Stimulated activated CD8-positive, alpha-beta memory T cell treated with anti-CD3 and anti-CD28 coated beads, Interleukin-12 subunit alpha, Interleukin-12 subunit beta, amount 100 ng/mL, for 24 hours (primary cell): ENCODE measurements around the gene CALM3.
A peak's percentile ranks its signal among the peaks of the same experiment; 100 is the strongest.

Experiments used
- DNase-seq: peaks from one replicate; pipeline ENCODE4 v3.0.0-alpha.2; 2020; ENCODE audit errors: extremely low read depth

CALM3 gene

GRCh38 chr19:46599716-46600373 is 1.3 kb upstream of the CALM3 start:
- DNase-seq, result no peak

- peak; percentile 89 for DNase-seq
Measured at GRCh38 chr19:46600384-46601317, 479 bp upstream of the CALM3 start.

DNA sequence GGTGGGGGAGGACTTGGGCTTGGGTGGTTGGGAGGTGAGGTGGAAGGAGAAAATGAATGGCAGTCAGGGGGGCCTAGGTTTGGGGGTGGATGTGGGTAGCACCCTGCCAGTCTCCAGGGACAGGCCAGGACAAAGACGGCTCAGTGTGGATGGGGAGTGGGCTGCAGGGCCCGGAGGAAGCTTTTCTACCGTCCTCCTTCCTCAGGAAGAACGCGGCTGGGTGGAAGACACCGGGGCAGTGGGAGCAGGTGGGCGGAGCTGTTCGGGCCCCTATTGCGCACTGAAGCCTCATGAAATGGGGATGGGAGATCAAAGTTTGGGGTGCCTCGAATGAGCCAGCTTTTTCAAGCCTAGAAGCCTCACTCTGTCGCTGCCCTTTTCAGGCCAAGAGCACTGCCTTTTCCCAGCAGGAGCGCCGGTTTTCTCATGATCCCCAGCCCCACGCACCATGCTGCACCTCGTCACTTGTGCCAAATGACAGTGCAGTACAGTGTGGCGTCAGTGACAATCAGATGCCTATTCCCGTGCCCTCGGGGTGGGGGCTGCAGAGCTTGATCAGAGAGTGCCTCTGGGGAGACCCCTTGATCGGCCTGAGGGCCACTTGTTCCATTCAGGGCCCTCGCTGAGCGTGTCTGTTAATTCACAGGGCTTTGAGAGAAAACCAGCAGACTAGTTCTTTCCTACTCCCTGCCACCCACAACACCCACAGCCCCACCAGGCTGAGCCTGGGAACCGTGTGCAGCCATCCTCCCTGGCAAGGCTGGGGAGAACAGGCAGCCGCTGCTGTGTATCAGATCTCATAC is 1.5 kb downstream of the CALM3 start:
- DNase-seq, result peak; percentile 48

DNA sequence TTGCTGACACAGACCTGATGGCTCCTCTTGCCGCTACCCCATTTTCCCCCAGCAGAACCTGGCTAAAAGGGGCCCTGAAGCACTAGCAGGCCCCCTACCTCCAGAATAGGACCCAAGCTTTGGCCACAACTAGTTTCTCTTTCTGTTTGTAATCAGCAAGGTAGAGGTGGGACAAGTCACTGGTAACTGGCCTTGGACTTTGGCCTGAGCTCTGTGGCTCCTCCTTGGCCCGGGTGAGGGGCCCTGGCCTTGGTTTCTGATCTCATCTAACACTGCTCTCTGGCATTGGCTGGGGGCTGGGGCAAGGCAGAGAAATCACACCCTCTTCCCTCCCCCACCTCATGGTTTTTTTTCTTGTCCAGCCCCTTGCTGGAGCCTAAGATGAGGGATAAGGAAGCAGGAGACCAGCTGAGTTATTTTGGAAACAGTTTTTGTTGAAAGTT is 2.1 kb downstream of the CALM3 start:
- DNase-seq, result no peak

- no peak for DNase-seq
Measured at GRCh38 chr19:46603752-46604231, 2.7 kb downstream of the CALM3 start.

DNA sequence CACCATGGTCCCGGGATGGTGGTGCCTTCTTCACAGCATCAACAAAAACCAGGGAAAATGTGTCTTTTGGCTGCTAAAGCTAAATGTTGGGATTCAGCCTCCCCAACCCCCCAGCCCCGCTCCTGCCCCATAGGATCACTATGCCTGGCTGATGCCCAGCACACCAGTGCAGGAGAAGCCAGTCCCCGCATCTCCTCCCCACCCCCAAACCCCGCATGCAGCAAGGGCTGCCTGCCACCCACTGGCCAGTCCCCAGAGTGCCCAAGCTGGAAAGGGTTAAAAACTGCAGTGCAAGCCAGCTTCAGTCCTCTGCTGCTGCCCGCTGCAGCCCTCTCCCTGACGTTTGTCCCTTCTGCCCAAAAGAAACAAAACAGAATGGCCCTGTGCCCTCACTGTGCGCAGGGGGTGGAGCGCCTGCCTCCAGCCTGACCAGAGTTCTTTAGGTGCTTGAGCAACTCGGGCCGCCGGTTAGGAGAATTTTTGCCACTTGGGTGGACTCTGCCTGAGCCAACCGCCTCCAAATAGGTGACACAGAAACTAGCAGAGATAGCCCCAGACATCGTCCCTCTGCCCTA is 3.7 kb downstream of the CALM3 start:
- DNase-seq, result no peak

DNA sequence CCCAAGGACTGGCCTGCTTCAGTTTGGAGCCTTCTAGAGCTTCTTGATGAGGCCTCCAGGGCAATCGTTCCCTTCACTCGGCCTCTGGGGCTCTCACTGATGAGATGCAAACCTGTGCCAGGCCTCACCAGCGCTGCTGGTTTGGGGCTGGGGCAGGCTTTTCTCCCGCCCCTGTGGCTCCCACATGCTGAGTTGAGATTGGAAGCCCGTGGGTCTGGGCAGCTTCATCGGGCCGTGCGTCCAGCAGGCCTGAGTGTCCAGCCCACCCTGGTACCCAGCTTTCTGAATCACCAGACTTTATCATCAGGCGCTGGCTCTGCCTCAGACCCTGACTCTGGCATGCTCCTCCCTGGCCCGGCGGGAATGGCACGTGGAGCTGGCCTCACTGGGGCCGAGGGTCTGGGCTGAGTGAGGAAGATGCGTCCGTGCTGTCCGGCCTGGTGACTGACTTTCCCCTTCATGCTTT is 4.3 kb downstream of the CALM3 start:
- DNase-seq, result no peak

DNA sequence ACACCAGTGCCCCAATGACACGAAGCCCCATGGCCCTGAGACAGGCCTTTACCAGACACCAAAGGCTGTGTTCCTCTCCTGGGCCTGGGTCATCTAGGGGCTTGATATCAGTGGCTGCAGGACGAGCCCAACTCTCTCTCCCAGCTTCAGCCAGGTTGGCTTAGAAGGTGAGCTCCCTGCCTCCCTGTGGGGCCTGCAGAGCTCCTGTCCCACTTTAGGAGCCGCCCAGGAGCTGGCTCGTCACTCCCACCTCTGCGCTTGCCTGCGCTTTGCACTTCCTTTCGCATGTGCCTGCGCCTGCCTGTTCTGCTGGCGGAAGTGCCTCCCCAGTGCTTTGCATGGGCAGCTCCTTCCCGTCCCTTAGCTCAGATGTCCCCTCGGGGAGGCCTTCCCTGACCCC is 4.9 kb downstream of the CALM3 start:
- DNase-seq, result no peak

DNA sequence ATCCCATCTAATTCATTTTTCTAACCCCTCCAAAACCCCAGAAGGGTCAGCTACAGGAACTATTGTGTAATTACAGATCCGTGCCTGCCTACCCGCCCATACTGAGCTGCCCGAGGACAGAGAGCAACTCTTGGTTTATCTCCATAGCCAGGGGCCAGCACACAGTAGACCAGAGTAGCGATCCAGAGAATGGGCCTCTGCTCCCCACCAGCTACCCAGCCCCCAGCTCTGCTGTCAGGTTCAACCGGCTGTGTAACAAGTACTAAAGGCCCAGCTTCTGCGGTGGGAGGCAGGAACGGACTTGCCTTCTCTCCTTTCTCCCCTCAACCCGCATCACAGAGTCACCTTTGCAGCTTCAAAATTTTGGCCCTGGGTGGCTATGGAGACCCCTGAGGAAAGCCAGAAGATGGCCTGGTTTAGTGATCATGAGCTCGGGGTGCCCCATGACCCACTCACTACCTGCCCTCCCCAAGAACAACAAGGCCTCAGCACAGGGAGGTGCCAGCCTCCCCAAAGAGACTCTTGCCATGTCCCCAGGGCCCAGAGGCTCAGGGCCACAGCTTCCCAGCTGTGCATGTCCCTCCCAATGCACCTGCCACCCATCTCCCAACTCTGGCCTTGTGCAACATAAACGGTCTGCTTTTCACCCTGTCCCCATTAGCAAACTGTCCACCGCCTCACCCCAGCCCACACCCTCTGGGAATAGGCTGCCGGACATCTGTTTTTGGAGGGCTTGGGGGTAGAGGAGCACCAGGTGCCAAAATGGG is 5.7 kb downstream of the CALM3 start:
- no peak for DNase-seq

DNA sequence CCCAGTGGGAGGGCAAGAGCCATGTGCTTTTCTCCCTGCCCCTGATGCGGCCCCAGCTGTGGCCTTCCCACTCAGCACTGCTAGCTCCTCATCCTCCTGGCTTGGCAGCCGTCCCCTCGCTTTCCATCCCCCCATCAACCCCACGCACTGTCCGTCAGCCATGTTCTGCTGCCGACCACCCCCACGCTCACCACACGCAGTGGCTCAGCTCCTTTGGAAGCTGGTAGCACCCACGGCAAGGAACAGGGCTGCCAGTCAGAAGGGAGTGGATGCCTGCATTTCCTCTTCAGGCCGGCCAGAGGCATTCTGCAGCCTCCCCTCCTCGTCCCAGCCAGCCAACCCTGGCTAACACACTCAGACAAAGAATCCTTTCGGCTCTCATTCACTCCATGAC is 6.3 kb downstream of the CALM3 start:
- DNase-seq, result no peak

DNA sequence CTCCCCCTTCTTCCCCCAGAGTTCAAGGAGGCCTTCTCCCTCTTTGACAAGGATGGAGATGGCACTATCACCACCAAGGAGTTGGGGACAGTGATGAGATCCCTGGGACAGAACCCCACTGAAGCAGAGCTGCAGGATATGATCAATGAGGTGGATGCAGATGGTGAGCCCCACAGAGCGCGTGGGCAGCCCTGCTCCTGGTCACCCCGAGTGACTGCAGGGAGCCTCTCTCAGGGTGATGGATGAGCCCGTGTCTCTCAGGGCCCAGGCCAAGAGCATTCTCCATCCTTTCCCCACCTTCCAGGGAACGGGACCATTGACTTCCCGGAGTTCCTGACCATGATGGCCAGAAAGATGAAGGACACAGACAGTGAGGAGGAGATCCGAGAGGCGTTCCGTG is 7.0 kb downstream of the CALM3 start:
- no peak for DNase-seq

GRCh38 chr19:46608581-46609345 is 7.6 kb downstream of the CALM3 start:
- DNase-seq, result no peak

DNA sequence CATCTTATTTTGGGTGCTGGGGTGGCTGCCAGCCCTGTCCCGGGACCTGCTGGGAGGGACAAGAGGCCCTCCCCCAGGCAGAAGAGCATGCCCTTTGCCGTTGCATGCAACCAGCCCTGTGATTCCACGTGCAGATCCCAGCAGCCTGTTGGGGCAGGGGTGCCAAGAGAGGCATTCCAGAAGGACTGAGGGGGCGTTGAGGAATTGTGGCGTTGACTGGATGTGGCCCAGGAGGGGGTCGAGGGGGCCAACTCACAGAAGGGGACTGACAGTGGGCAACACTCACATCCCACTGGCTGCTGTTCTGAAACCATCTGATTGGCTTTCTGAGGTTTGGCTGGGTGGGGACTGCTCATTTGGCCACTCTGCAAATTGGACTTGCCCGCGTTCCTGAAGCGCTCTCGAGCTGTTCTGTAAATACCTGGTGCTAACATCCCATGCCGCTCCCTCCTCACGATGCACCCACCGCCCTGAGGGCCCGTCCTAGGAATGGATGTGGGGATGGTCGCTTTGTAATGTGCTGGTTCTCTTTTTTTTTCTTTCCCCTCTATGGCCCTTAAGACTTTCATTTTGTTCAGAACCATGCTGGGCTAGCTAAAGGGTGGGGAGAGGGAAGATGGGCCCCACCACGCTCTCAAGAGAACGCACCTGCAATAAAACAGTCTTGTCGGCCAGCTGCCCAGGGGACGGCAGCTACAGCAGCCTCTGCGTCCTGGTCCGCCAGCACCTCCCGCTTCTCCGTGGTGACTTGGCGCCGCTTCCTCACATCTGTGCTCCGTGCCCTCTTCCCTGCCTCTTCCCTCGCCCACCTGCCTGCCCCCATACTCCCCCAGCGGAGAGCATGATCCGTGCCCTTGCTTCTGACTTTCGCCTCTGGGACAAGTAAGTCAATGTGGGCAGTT is 8.6 kb downstream of the CALM3 start:
- DNase-seq, result no peak

GRCh38 chr19:46610413-46610775 is 9.3 kb downstream of the CALM3 start:
- no peak for DNase-seq

DNA sequence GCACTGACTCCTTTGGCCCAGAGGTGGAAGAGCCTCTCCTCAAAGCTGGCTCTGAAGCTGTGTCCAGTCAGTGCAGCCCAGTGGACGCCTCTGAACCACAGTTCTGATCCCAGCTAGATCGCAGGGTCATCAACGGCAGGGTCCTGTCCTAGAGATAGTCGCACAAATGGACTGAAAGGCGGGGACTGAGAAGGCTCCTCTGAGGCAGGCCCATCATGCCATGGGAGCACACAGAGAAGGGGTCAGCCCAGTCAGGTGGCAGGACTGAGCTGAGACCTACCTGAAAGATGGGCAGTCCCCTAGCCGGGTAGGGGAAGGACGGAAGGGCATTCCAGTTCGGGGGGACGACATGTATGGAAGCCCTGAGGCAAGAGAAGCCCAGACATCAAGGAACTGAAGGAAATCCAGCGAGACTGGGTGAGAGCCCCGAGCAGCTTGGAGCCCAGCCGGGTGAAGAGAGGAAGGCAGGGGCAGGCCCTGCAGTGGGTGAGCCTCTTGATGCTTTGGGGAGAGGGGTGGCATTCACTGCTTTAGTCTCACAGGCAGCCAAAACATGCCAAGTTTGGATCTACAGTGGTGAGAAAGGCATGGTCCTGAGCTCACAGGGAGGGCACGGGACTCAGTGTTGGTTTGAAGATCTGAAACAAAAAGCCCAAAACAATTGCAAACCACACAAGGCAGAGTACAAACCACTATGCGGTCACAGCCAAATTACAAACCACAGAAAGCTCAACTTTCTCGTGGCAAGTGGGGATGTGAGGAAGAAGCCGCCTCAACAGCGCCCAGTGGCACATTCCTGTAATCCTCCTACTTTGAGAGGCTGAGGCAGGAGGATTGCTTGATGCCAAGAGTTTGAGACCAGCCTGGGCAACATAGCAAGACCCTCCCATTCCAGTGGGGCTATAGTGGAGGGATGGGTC is 10.0 kb downstream of the CALM3 start:
- DNase-seq, result no peak

DNA sequence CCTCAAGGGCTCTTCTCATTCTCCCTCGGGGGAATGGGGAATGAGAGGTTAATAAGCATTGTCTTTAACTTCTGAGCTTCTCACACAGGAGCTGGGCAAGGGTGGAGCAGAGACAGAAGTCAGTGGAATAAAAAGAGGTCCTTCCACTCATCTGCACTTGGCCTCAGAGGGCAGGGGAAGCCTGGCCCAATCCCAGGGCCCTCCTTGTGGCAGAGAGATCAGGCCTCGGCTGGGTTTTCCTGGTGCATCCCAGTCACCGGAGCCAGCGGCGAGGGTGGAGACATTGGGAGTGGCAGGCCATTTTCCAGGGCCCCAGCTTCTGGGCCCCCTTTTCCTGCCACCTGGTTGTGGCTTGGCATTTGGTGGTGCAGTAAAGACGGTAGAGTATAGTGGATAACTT is 10.6 kb downstream of the CALM3 start:
- DNase-seq, result no peak

- DNase-seq, result no peak
Measured at GRCh38 chr19:46613525-46613924, 12.4 kb downstream of the CALM3 start.

GRCh38 chr19:46614114-46614722 is 13.1 kb downstream of the CALM3 start:
- DNase-seq, result no peak
